Measurements from ENCODE around the gene DNAL4.

The DNAL4 gene

DNA sequence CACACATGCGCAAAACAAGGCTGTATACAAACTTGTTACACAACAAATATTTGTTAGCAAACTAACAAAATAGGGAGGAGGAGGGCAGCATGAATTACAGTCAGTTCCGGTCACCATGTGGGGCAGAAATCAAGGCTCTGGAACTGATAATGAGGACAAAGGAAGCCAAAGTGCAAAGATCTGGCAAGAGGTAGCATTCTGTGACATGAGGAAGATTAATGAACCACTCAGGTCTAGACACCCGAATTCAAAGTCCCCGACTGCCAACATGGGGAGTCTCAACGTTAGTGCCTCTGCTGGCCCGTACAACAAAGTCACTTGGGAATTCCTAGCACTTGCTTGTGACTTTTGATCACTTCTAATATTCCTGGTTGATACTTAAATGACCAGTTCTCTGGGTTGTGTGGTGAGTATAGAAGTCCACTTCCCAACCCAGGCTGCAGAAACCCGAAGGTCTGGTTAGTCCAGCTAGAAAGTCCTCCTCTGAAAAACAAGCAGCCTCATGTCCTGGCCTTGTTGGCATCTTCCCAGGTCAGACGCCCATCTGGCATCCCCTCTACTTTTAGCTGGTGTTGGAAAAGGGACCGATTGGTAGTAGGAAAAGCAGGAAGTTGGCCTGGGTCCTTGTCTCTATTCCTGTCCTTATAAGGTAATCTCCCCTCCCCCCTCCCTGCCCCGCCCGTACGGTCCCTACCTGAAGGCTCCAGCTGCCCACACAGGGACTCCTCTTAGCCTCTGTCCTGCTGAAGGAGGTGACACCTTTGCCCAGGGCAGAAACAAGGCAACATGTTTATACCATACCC lies 39.8 kb downstream of the DNAL4 start:
- TF ChIP-seq, protein P1, sequence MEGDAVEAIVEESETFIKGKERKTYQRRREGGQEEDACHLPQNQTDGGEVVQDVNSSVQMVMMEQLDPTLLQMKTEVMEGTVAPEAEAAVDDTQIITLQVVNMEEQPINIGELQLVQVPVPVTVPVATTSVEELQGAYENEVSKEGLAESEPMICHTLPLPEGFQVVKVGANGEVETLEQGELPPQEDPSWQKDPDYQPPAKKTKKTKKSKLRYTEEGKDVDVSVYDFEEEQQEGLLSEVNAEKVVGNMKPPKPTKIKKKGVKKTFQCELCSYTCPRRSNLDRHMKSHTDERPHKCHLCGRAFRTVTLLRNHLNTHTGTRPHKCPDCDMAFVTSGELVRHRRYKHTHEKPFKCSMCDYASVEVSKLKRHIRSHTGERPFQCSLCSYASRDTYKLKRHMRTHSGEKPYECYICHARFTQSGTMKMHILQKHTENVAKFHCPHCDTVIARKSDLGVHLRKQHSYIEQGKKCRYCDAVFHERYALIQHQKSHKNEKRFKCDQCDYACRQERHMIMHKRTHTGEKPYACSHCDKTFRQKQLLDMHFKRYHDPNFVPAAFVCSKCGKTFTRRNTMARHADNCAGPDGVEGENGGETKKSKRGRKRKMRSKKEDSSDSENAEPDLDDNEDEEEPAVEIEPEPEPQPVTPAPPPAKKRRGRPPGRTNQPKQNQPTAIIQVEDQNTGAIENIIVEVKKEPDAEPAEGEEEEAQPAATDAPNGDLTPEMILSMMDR (conservative IDR thresholded peaks at IDR 0.05; ENCODE audit: low read depth) = no peak
- DNase-seq (ENCODE audit: low spot score) = peak; percentile 48
- ChIA-PET POLR2A (ENCODE audit: low non-redundant PET) (no interaction called here), CTCF (no interaction called here)
- peak overlapping the region; percentile 99 for H3K27ac ChIP-seq

DNA sequence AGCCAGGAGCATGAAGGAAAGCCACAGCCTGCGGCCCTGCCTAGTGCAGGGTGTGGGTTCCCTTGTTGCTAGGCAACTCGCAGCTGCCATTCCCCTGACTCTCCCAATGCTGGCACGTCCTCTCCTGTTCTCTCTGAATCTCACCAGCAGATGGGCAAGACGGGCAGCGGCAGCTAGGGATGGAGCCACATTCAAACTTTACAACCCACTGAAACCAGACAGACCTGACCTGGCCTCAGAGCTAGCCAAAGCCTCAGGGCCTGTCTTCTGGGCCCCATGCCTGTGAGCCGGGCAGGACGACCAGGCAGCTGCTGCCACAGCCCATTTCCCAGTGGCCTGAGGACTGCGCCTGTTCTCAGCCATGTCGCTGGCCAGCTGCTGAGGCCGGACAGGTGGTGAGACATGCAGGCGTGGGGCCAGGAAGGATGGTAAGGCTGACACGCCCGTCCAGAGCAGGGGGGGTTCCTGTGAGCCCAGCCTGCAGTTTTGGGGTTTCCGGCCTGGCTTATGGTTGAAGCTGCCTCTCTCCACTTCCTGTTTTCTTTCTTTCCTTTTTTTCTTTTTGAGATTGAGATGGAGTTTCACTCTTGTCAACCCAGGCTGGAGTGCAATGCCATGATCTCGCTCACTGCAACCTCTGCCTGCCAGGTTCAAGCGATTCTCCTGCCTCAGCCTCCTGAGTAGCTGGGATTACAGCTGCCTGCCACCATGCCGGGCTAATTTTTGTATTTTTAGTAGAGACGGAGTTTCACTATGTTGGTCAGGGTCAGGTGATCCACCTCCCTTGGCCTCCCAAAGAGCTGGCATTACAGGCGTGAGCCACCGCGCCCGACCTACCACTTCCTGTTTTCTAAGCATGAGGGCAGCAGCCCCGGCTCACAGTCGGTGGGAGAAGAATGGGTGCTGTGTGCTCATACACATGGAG lies 42.3 kb downstream of the DNAL4 start:
- H3K27ac ChIP-seq = peak overlapping the region; percentile 99

DNA sequence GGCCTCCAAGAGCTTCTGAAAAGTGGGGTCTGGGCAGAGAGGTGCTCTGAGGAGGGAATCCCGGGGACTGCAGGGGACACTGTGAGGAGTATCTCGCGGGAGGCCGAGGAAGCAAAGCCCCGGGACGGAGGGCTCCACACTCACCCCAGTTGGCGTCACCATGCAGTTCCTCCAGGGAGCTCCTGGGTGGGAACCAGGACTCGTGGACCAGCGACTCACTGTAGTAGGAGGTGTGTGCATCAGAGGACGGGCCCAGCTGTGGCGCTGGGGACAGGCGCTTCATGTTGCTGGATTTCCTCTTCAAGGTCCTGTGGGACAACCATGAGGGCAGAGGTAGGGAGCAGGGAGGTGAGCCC lies 42.9 kb downstream of the DNAL4 start:
- DNase-seq (ENCODE audit: low spot score) = no peak
- ChIA-PET CTCF (interaction anchor here (0.6 kb wide), 1 partner anchor 74 kb away, joined by 3 read pairs; no protein-coding TSS in a partner anchor), POLR2A (ENCODE audit: low non-redundant PET) (no interaction called here)
- TF ChIP-seq, protein P1 (conservative IDR thresholded peaks at IDR 0.05; ENCODE audit: low read depth) = no peak
- H3K27ac ChIP-seq = peak overlapping the region; percentile 99

More for the DNA sequence above, 42.3 kb downstream of the DNAL4 start:
- CTCF ChIA-PET = interaction anchor here (0.6 kb wide), 2 partner anchors 73 to 141 kb away, joined by 3 to 4 read pairs; no protein-coding TSS in a partner anchor
- POLR2A ChIA-PET (ENCODE audit: low non-redundant PET) = no interaction called here
- TF ChIP-seq, protein P1 (conservative IDR thresholded peaks at IDR 0.05; ENCODE audit: low read depth) = no peak
- peak; percentile 50 for DNase-seq (ENCODE audit: low spot score)

DNA sequence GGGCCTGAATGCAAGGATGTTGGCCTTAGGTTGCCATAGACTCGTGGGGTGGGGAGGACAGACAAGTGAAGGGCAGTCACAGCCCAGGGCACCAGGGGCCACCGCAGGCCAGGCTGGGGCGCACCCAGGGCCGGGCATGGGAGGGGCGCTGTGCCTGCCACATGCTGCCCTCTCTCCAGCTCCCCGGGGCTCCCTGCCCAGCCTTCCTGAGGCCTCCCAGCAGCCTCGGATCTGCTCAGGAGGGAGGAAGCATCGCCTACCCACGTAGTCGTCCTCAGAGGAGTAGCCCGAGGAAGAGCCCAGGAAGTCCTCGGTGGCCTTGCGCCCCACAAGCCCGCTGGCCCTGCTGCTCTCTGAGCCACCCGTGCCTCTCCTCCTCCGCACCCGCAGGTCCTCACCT lies 43.3 kb downstream of the DNAL4 start:
- TF ChIP-seq, protein P1 (conservative IDR thresholded peaks at IDR 0.05; ENCODE audit: low read depth) = no peak
- no peak for DNase-seq (ENCODE audit: low spot score)
- H3K27ac ChIP-seq = peak overlapping the region; percentile 99
- CTCF ChIA-PET = interaction anchor here (0.6 kb wide), 1 partner anchor 74 kb away, joined by 3 read pairs; no protein-coding TSS in a partner anchor
- POLR2A ChIA-PET (ENCODE audit: low non-redundant PET) = no interaction called here

GRCh38 chr22:38750104-38750503 lies 43.8 kb downstream of the DNAL4 start:
- ChIA-PET CTCF (no interaction called here), POLR2A (ENCODE audit: low non-redundant PET) (no interaction called here)
- DNase-seq (ENCODE audit: low spot score) = no peak
- peak overlapping the region; percentile 99 for H3K27ac ChIP-seq
- TF ChIP-seq, protein P1 (conservative IDR thresholded peaks at IDR 0.05; ENCODE audit: low read depth) = no peak

- peak overlapping the region; percentile 99 for H3K27ac ChIP-seq
- TF ChIP-seq, protein P1 (conservative IDR thresholded peaks at IDR 0.05; ENCODE audit: low read depth) = no peak
- POLR2A ChIA-PET (ENCODE audit: low non-redundant PET) = no interaction called here
- CTCF ChIA-PET = interaction anchor here (0.5 kb wide), 1 partner anchor 13 kb away, joined by 3 read pairs; no protein-coding TSS in a partner anchor
- no peak for DNase-seq (ENCODE audit: low spot score)
Observed at GRCh38 chr22:38748487-38749136, 45.3 kb downstream of the DNAL4 start.
